ENCODE data around the gene MED13L. TPM values are rescaled to one million over a fixed set of nuclear protein-coding genes. Genes with fewer than 3 reads are reported as not detected.

MED13L gene
- total RNA-seq, 2 experiments from 2014 or later = 203 to 208 TPM

DNA sequence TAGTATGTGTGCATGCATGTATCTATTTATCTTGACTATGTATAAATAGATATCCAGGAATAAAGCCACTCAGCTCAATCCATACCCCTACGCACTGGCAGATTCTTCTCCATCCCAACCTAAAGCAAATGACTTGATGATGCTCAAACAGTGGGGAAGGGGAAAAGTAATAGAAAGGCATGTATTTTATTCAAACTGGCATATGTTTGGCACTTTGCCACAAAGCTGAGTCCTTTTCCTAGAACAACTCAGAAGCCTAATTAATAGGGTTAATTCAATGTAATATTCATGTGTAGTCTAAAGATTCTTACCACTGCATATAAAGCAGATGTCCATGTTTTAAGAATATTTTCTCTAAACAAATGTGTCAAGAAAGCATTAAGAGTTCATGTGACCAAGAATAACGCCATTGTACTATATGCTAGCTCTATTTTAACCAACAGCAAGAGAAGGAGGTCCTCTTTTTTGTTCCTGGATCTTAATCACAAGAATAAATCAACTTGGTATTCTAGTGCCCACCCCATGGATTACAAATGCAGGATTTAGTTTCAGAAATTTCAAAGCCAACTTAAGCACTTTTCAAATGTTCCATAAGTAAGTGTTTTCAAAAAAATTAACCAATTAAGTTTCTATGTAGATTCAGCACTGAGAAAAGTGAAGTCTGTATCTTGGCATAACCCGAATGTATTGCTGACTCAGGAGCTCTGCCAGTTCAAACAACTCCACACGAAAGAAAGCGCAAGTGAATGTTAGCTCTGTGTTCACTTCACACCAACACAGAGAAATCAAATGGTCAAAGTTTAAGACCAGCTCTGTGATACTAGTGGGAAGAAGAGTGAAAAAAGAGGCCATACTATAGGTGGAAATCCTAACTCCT, 233.6 kb downstream of the MED13L start:
- Mint-ChIP-seq H3K36me3 (ENCODE audit: low read depth) (peaks cover 8% of the 10 kb centered on the region), H3K27me3 (no peaks in the 10 kb centered on the region), H3K4me1 (ENCODE audit: low read depth) (peaks cover 65% of the 10 kb centered on the region), H3K4me3 (no peak overlapping the region), H3K9me3 (no peaks in the 10 kb centered on the region), H3K27ac (no peak overlapping the region)
- Histone ChIP-seq H3K4me1 (ENCODE audit: insufficient read depth, low read length) (no peaks in the 10 kb centered on the region), H3K36me3 (ENCODE audit: insufficient read depth, low read length) (no peaks in the 10 kb centered on the region), H3K27me3 (ENCODE audit: control insufficient read depth in 1 of 2, insufficient read depth in 2 of 2, low read length in 2 of 2) (no peaks in the 10 kb centered on the region), H3K4me3 (ENCODE audit: low read length) (no peak overlapping the region), H3K9me3 (ENCODE audit: control insufficient read depth in 1 of 2, insufficient read depth in 1 of 2, low read length in 2 of 2) (no peaks in the 10 kb centered on the region), H3K27ac (ENCODE audit: low read depth in 1 of 2, low read length in 2 of 2) (no peak overlapping the region)
- POLR2A ChIA-PET = no interaction called here
- no peak for TF ChIP-seq CTCF (IDR thresholded peaks at IDR 0.05)
- CTCF ChIA-PET = no interaction called here
- no peak for DNase-seq
- ATAC-seq (ENCODE audit: poor library complexity) = no peak
- intact Hi-C loops (cut with DNase I, micrococcal nuclease) = no loop called here

DNA sequence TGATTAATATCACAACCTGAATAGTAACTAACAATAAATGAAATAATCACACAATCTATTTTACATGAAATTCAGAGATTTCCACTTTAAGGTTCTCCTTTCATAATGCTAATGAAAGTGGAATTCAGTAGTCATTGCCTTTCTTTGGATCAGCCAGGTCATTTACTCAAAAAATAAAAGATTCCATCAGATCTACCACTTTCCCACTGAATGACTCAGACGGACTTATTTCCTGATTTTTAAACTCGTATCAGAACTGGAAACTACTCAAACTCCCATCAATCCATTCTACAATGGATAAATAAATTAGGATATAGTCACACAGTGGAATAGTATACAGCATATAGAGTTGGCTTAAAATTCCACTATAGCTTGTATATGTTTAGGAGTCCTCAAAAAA, 237.1 kb downstream of the MED13L start:
- no peaks in the 10 kb centered on the region for H3K27me3 Mint-ChIP-seq
- peaks cover 57% of the 10 kb centered on the region for H3K4me1 Mint-ChIP-seq (ENCODE audit: low read depth)
- H3K27ac ChIP-seq (ENCODE audit: low read depth in 1 of 2, low read length in 2 of 2) = no peak overlapping the region
- ChIA-PET POLR2A (no interaction called here), CTCF (interaction anchor here (0.6 kb wide), 2 partner anchors 17 to 37 kb away, joined by 3 read pairs; no protein-coding TSS in a partner anchor)
- no peaks in the 10 kb centered on the region for H3K4me1 ChIP-seq (ENCODE audit: insufficient read depth, low read length)
- H3K4me3 Mint-ChIP-seq = no peak overlapping the region
- no peak for TF ChIP-seq CTCF (IDR thresholded peaks at IDR 0.05)
- H3K9me3 Mint-ChIP-seq = no peaks in the 10 kb centered on the region
- H3K36me3 Mint-ChIP-seq (ENCODE audit: low read depth) = peaks cover 8% of the 10 kb centered on the region
- no peaks in the 10 kb centered on the region for H3K27me3 ChIP-seq (ENCODE audit: control insufficient read depth in 1 of 2, insufficient read depth in 2 of 2, low read length in 2 of 2)
- intact Hi-C loops (cut with DNase I, micrococcal nuclease) = no loop called here
- ATAC-seq (ENCODE audit: poor library complexity) (no peak), DNase-seq (no peak)
- H3K4me3 ChIP-seq (ENCODE audit: low read length) = no peak overlapping the region
- no peak overlapping the region for H3K27ac Mint-ChIP-seq
- H3K9me3 ChIP-seq (ENCODE audit: control insufficient read depth in 1 of 2, insufficient read depth in 1 of 2, low read length in 2 of 2) = no peaks in the 10 kb centered on the region
- H3K36me3 ChIP-seq (ENCODE audit: insufficient read depth, low read length) = no peaks in the 10 kb centered on the region

- Histone ChIP-seq H3K4me3 (ENCODE audit: low read length) (no peak overlapping the region), H3K27ac (ENCODE audit: low read depth in 1 of 2, low read length in 2 of 2) (no peak overlapping the region), H3K9me3 (ENCODE audit: control insufficient read depth in 1 of 2, insufficient read depth in 1 of 2, low read length in 2 of 2) (no peaks in the 10 kb centered on the region), H3K36me3 (ENCODE audit: insufficient read depth, low read length) (no peaks in the 10 kb centered on the region), H3K27me3 (ENCODE audit: control insufficient read depth in 1 of 2, insufficient read depth in 2 of 2, low read length in 2 of 2) (no peaks in the 10 kb centered on the region), H3K4me1 (ENCODE audit: insufficient read depth, low read length) (no peaks in the 10 kb centered on the region)
- Mint-ChIP-seq H3K36me3 (ENCODE audit: low read depth) (peaks cover 10% of the 10 kb centered on the region), H3K9me3 (no peaks in the 10 kb centered on the region), H3K27me3 (no peaks in the 10 kb centered on the region), H3K4me1 (ENCODE audit: low read depth) (peaks cover 50% of the 10 kb centered on the region), H3K4me3 (no peak overlapping the region), H3K27ac (no peak overlapping the region)
- ChIA-PET CTCF (no interaction called here), POLR2A (no interaction called here)
- intact Hi-C loops (cut with DNase I, micrococcal nuclease) = no loop called here
- DNase-seq = no peak
- ATAC-seq (ENCODE audit: poor library complexity) = no peak
- no peak for TF ChIP-seq CTCF (IDR thresholded peaks at IDR 0.05)
These were observed 238.4 kb downstream of the MED13L start for GRCh38 chr12:116039081-116039480.
